Measurements from ENCODE around the gene MICAL3.

Gene MICAL3

GRCh38 chr22:17869285-17870096, 154.9 kb downstream of the MICAL3 start:
- TF ChIP-seq SIN3A (IDR thresholded peaks at IDR 0.05; ENCODE audit: borderline replicate concordance, insufficient read depth, low read length) (no peak), TAF1 (IDR thresholded peaks at IDR 0.05; ENCODE audit: borderline replicate concordance, insufficient read depth, low read length) (no peak), REST (IDR thresholded peaks at IDR 0.05; ENCODE audit: insufficient read depth in 1 of 2, low read depth in 2 of 2, low read length in 2 of 2) (no peak), POLR2AphosphoS5 (IDR thresholded peaks at IDR 0.05; ENCODE audit: low read depth, low read length) (no peak), FOXP2 (optimal IDR thresholded peaks at IDR 0.05; ENCODE audit: borderline replicate concordance, extremely low read depth, extremely low read length, insufficient read depth) (no peak)

- no peak for TF ChIP-seq SIN3A (IDR thresholded peaks at IDR 0.05; ENCODE audit: borderline replicate concordance, insufficient read depth, low read length)
- TF ChIP-seq FOXP2 (optimal IDR thresholded peaks at IDR 0.05; ENCODE audit: borderline replicate concordance, extremely low read depth, extremely low read length, insufficient read depth) = no peak
- TF ChIP-seq POLR2AphosphoS5 (IDR thresholded peaks at IDR 0.05; ENCODE audit: low read depth, low read length) = no peak
- no peak for TF ChIP-seq TAF1 (IDR thresholded peaks at IDR 0.05; ENCODE audit: borderline replicate concordance, insufficient read depth, low read length)
- no peak for TF ChIP-seq REST (IDR thresholded peaks at IDR 0.05; ENCODE audit: insufficient read depth in 1 of 2, low read depth in 2 of 2, low read length in 2 of 2)
Observed at GRCh38 chr22:17868771-17869170, 155.6 kb downstream of the MICAL3 start.

GRCh38 chr22:17867160-17867785, 157.1 kb downstream of the MICAL3 start:
- TF ChIP-seq TAF1 (IDR thresholded peaks at IDR 0.05; ENCODE audit: borderline replicate concordance, insufficient read depth, low read length) (no peak), REST (IDR thresholded peaks at IDR 0.05; ENCODE audit: insufficient read depth in 1 of 2, low read depth in 2 of 2, low read length in 2 of 2) (no peak), POLR2AphosphoS5 (IDR thresholded peaks at IDR 0.05; ENCODE audit: low read depth, low read length) (no peak), SIN3A (IDR thresholded peaks at IDR 0.05; ENCODE audit: borderline replicate concordance, insufficient read depth, low read length) (no peak), FOXP2 (optimal IDR thresholded peaks at IDR 0.05; ENCODE audit: borderline replicate concordance, extremely low read depth, extremely low read length, insufficient read depth) (no peak)

GRCh38 chr22:17866621-17867020, 157.7 kb downstream of the MICAL3 start:
- TF ChIP-seq SIN3A (IDR thresholded peaks at IDR 0.05; ENCODE audit: borderline replicate concordance, insufficient read depth, low read length) (no peak), REST (IDR thresholded peaks at IDR 0.05; ENCODE audit: insufficient read depth in 1 of 2, low read depth in 2 of 2, low read length in 2 of 2) (no peak), FOXP2 (optimal IDR thresholded peaks at IDR 0.05; ENCODE audit: borderline replicate concordance, extremely low read depth, extremely low read length, insufficient read depth) (no peak), POLR2AphosphoS5 (IDR thresholded peaks at IDR 0.05; ENCODE audit: low read depth, low read length) (no peak), TAF1 (IDR thresholded peaks at IDR 0.05; ENCODE audit: borderline replicate concordance, insufficient read depth, low read length) (no peak)

All from PFSK-1 (cell line).